HepG2 (cell line): ENCODE results near the gene KMT2D.

Experiments used
- HNRNPLL ChIP-seq: fragments of 200-400 bp; formaldehyde crosslinking; IDR thresholded peaks from 2 replicates; pipeline ENCODE4 v1.6.1; 2017; ENCODE audit warnings: mild to moderate bottlenecking, low read depth, low read length; ENCODE audit not compliant: poor library complexity, severe bottlenecking
- POLR2AphosphoS5 ChIP-seq: IDR thresholded peaks from 2 replicates; pipeline ENCODE4 v1.6.1; 2012; ENCODE audit warnings: low read depth, low read length
- TCF12 ChIP-seq, 2 experiments: fragments of 450-650 bp in 1 of 2; sonication (generic) in 1 of 2; formaldehyde crosslinking in 1 of 2; IDR thresholded peaks; 2 replicates each; pipeline versions ENCODE4 v1.6.1 to v1.8.0; 2017 to 2022; ENCODE audit warnings: antibody characterized with exemption in 1 of 2, mild to moderate bottlenecking in 1 of 2, missing genetic modification reagents in 1 of 2, moderate library complexity in 1 of 2
- ZFP36 ChIP-seq: fragments of 150-350 bp; IDR thresholded peaks from 2 replicates; pipeline ENCODE4 v1.6.1; 2018; ENCODE audit warnings: borderline replicate concordance, low read length, low read depth; ENCODE audit not compliant: partially characterized antibody
- ZNF740 ChIP-seq: sonication (generic); formaldehyde crosslinking; IDR thresholded peaks from 2 replicates; pipeline ENCODE4 v1.4.0; 2020; ENCODE audit warnings: missing genetic modification reagents

GRCh38 chr12:49046129-49046895 is 14.3 kb downstream of the KMT2D start:
- TF ChIP-seq TCF12 (IDR thresholded peaks at IDR 0.05) (no peak), TCF12 (CRISPR knock-in tag; IDR thresholded peaks at IDR 0.05) (no peak), HNRNPLL (no peak), POLR2AphosphoS5 (no peak), ZNF740 (CRISPR knock-in tag) (no peak), ZFP36 (no peak)
